Esophagus (tissue), 2 donors: ENCODE data around the gene PDS5B. TPM values are rescaled to one million over a fixed set of nuclear protein-coding genes. Genes with fewer than 3 reads are reported as not detected.
"Not testable (repeated sequence)": the region's sequence is repeated elsewhere in the genome, so short reads cannot be mapped to it uniquely, and the experiment has no call there.

Experiments
- H3K27ac ChIP-seq, 2 donors: one replicate each; pipeline ENCODE4 v1.5.1; 2013; ENCODE audit warnings: low read depth in 2 of 2, mild to moderate bottlenecking in 2 of 2, inconsistent platforms in 1 of 2, low read length in 1 of 2, moderate library complexity in 1 of 2
- H3K27me3 ChIP-seq, 2 donors: one replicate each; pipeline ENCODE4 v1.6.1; 2013; ENCODE audit warnings: low read length in 2 of 2, control low read depth in 1 of 2, mild to moderate bottlenecking in 1 of 2; ENCODE audit not compliant: insufficient read depth in 2 of 2, control insufficient read depth in 1 of 2
- H3K36me3 ChIP-seq, 2 donors: one replicate each; pipeline ENCODE4 v1.6.1; 2013; ENCODE audit warnings: low read length in 1 of 2; ENCODE audit not compliant: control insufficient read depth in 2 of 2, insufficient read depth in 2 of 2
- H3K4me1 ChIP-seq, 2 donors: one replicate each; pipeline ENCODE4 v1.6.1; 2013; ENCODE audit warnings: low read length in 1 of 2; ENCODE audit not compliant: control insufficient read depth in 2 of 2, insufficient read depth in 2 of 2
- H3K4me3 ChIP-seq, 2 donors: one replicate each; pipeline ENCODE4 v1.5.1; 2013; ENCODE audit warnings: low read length in 2 of 2, mild to moderate bottlenecking in 2 of 2, low read depth in 1 of 2, moderate library complexity in 1 of 2
- H3K9me3 ChIP-seq, 2 donors: one replicate each; pipeline ENCODE4 v1.6.1; 2013; ENCODE audit warnings: mild to moderate bottlenecking in 2 of 2, low read depth in 1 of 2, low read length in 1 of 2, moderate library complexity in 1 of 2; ENCODE audit not compliant: control insufficient read depth in 2 of 2, insufficient read depth in 1 of 2
- WGBS, 2 donors: extraction: QIAGEN DNeasy Blood & Tissue Kit; methylation state at CpG; one replicate each; pipeline ENCODE4 v1.1.7; 2013; 5-methylcytosine and 5-hydroxymethylcytosine counted together
- polyA plus RNA-seq, 2 donors: library from polyadenylated mRNA; stranded (reverse); fragments of 200-250 nt; gene quantifications; one replicate each; pipeline ENCODE4 v1.2.3, GENCODE V29; 2013
- donor health status: healthy with polysubstance abuse.
- donor health status: Bipolar disorder and iron deficiency.

PDS5B gene
- polyA plus RNA-seq, 2 donors = 2.5 to 3.8 TPM

DNA sequence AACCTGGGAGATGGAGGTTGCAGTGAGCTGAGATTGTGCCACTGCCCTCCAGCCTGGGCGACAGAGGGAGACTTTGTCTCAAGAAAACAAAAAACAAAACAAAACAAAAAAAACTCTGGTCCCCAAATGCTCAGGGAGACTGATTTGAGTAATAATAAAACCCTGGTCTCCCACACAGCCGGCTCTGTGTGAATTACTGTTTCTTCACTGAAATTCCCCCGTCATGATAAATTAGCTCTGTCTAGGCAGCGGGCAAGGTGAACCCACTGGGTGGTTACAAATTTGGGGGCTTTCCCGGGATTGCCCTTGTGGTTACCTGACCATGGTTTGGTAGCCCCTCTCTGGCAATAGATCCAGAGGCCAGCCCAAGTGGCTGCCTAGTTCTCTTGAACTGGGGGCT lies 240.1 kb downstream of the PDS5B start:
- H3K9me3 ChIP-seq, H3K4me3 ChIP-seq, H3K27me3 ChIP-seq, H3K4me1 ChIP-seq, H3K36me3 ChIP-seq, H3K27ac ChIP-seq: not testable (repeated sequence)
- 91 to 93% methylated on average over 5 of the region's 5 CpGs for WGBS, 2 donors

Other genes starting within 250 kb of the PDS5B start
- gene N4BP2L1, start 158.3 kb upstream of the PDS5B start, polyA plus RNA-seq = 1 to 10 TPM; 5.0 to 8.4 TPM
- 10 to 100 TPM; 30.7 to 37.5 TPM for gene N4BP2L2, start 47.7 kb upstream of the PDS5B start, polyA plus RNA-seq